ENCODE measurements around the gene SUPT16H.

SUPT16H gene

DNA sequence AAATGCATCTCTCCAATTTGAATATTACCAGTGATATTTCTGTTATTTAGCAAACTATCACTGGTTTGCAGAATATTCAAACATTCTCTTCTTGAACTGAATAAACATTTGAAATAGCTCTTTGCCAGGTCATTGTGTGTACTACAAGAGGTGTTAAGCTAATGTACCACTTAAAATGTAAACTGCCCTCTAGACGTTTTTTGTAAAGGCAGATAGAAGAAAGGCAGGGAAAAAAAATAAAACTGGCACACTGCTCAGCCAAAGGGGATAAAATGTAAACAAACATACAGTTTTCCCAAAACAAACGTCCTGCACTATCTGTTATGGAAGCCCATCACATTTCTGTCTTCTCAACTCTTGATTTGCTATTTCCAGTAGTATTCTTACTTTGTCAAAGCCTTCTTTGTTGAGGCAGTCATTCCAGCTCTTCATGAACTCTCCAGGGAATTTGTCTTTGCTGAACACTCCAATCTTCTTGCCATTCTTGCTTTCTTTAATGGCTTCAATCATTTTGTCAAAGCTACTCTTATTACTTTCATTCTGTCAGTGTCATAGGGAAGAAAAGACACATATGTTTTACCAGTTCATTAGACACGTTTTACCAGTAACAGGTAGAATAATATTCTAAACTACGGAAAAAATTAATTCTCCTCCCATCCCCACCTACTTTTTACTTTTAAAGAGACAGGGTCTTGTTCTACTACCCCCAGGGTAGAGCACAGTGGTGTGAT lies 13.7 kb downstream of the SUPT16H start:
- no peak for DNase-seq (ENCODE audit: low read depth)
- H3K4me3 ChIP-seq (ENCODE audit: low read depth, low read length): no peak overlapping the region

DNA sequence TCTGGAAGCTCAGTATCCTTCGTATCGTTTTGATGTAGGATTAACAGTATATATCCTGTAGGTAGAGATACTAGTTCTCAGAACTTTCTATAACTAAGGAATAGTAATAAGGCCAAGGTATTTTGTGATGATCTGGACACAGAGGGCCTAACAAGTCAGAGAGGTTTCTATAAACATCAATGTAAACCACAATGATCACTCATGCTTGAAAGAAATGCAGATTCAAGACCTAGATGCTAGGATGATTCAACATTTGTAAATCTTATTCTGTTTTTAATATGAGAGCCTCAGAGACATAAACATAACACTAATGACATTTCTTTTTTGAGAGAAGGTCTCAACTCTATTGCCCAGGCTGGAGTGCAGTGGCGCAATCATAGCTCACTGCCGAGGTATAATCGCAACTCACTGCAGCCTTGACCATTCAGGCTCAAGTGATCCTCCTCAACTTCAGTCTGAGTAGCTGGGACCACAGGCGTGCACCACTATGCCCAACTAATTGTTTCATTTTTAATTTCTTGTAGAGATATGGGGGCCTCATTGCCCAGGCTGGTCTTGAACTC lies 16.2 kb downstream of the SUPT16H start:
- no peak for DNase-seq (ENCODE audit: low read depth)
- H3K4me3 ChIP-seq (ENCODE audit: low read depth, low read length): no peak overlapping the region

DNA sequence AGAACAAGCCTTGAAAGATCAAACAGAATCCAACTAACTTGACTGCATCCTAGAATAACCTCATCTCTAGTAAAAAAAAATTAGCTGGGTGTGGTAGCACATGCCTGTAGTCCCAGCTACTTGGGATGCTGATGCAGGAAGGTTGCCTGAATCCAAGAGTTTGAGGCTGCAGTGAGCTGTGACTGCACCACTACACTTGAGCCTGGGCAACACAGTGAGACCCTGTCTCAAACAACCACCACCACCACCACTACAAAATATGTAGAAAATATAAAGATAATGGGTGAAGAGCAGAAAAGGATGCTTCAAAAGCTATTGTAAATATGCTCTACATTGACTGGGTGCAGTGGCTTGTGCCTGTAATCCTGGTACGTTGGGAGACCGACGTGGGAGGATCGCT lies 27.3 kb downstream of the SUPT16H start:
- no peak for DNase-seq (ENCODE audit: low read depth)
- H3K4me3 ChIP-seq (ENCODE audit: low read depth, low read length): no peak overlapping the region

DNA sequence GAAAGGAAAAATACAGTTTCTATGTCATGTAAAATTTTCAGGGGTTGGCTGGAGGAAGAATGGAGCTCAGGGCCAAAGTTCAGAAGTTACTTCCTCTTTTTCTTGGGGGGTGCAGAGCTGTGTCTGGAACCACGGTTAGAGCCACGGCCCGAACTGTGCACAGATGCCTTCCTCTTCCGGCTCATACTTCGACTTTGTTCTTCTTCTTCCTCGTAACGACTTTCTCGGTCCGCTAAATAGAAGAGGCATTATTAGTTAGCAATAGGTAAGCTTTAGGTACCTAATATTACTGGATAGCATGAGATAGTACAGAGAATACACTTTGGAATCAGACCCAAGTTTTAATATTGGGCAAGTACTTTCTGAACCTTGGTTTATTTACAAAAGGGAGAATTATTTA lies 31.2 kb downstream of the SUPT16H start:
- no peak for DNase-seq (ENCODE audit: low read depth)
- H3K4me3 ChIP-seq (ENCODE audit: low read depth, low read length): no peak overlapping the region

DNA sequence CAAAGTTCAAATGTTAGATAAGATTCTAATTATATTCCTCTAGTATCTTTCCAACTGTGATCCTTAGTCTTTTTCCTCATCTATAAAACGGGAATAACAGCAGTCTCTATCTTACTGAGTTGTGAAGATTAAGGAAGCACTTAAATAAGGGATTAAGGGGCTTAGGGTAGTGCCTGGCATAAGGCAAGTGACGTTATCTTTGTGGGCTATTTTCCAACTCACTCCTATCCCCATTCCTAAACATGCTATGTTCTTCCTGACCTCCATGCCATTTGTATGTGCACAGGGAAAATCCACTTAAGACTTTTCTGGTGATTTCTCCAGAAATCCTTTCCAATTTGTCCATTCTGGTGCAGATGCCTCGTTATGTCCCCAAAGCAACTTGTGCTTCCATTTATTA lies 33.3 kb downstream of the SUPT16H start:
- DNase-seq (ENCODE audit: low read depth): no peak
- no peak overlapping the region for H3K4me3 ChIP-seq (ENCODE audit: low read depth, low read length)

DNA sequence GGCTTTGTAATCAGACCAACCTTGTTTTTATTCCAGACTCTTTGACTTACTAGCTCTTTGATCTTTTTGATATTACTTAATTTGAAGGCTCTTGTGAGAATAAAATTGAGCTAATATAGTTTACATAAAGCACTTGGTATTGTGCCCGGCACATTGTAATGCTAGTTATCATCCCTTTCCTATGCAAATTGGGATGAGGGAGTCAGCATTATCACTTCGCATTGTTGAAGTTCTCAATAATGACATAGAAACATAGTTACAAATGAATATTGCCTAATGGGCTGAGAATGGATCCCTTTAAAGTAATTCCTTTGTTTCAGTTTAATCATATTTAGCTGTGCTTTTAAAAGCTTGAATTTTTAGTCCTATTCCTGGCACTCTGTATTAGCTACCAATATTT lies 36.6 kb downstream of the SUPT16H start:
- no peak overlapping the region for H3K4me3 ChIP-seq (ENCODE audit: low read depth, low read length)
- no peak for DNase-seq (ENCODE audit: low read depth)

DNA sequence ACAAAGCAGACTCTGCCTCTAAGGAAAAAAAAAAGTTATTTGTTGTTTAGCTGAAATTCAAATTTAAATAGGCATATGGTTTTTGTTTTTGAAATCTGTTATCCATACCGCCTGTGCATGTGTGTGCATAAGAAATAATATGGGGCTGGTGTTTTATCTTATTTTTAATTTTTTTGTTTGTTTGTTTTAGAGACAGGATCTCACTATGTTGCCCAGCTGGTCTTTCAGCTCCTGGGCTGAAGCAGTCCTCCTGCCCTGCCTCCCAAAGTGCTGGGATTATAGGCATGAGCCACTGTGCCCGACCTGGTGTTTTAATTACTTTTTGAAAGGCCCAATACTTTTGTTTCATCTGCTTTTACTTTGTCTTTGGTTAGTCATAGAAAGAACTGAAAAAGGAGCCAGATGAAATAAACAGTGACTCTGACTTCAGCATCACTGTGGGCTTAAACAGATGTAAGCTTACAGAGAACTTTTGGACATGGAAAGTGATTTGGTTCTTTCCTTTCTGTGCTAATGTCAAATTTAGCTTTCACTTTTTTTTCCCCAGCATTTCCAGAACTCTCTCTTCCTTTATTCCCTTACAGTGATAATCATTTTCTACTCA lies 37.2 kb downstream of the SUPT16H start:
- DNase-seq (ENCODE audit: low read depth): no peak
- no peak overlapping the region for H3K4me3 ChIP-seq (ENCODE audit: low read depth, low read length)

DNA sequence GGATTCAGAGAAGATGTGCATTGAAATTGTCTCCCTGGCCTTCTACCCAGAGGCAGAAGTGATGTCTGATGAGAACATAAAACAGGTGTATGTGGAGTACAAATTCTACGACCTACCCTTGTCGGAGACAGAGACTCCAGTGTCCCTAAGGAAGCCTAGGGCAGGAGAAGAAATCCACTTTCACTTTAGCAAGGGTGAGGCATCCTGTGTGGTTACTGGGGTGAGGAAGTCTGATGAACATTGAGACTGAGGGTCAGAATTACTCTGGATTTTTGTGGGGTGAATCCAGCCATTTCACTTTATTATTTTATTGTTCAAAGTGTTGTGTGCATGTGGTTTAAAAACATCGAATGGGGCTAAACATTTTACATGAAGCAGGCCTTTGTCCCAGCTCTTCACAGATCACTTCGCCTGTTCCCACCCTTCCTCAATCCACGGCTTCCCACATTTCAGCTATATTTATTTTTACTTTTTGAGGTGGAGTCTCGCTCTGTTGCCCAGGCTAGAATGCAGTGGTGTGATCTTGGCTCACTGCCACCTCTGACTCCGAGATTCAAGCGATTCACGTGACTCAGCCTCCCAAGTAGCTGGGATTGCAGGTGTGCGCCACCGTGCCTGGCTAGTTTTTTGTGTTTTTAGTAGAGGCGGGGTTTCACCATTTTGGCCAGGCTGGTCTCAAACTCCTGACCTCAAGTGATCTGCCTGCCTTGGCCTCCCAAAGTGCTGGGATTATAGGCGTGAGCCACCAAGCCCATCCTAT lies 40.6 kb downstream of the SUPT16H start:
- DNase-seq (ENCODE audit: low read depth): no peak
- H3K4me3 ChIP-seq (ENCODE audit: low read depth, low read length): no peak overlapping the region

DNA sequence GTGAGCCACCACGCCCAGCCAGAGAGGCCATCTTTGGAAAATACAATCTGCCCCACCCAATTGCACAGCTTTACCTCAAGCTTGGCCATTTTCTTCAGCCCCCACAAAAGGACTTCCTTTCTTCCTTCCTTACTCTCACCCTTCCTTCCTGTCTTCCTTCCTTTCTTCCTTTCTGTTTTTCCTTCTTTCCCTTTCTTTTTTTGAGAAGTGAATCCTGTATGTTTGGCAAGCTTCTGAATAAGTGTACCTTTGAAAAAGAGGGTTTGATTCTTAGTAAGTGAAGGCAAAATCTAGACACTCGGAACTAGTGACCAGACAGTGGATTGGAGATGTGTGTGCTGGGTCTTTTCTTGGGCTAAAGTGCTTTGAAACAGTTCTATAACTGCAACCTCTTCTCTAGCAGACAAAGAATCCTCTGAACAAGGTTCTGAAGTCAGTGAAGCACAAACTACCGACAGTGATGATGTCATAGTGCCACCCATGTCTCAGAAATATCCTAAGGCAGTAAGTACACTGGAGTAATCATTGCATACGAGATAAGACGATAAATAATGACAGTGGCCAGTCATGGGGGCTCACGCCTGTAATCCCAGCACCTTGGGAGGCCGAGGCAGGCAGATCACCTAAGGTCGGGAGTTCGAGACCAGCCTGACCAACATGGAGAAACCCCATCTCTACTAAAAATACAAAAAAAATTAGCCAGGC lies 49.5 kb downstream of the SUPT16H start:
- H3K4me3 ChIP-seq (ENCODE audit: low read depth, low read length): no peak overlapping the region

DNA sequence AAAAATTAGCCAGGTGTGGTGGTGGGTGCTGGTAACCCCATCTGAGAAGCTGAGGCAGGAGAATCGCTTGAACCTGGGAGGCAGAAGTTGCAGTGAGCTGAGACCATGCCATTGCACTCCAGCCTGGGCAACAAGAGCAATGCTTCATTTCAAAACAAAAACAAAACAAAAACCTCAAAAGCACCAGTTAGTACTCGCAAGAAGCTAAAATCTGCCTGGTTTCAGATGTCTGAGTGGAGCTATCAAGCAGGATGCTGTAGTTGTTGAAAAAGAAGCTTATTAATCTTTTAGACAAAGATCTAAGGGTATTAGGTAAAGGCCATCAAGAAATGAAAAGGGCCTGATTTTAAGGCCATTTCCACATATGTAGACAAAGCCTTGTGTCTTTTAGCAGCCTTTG lies 50.9 kb downstream of the SUPT16H start:
- no peak overlapping the region for H3K4me3 ChIP-seq (ENCODE audit: low read depth, low read length)
- no peak for DNase-seq (ENCODE audit: low read depth)

More for the DNA sequence above, 49.5 kb downstream of the SUPT16H start:
- DNase-seq (ENCODE audit: low read depth): no peak

DNA sequence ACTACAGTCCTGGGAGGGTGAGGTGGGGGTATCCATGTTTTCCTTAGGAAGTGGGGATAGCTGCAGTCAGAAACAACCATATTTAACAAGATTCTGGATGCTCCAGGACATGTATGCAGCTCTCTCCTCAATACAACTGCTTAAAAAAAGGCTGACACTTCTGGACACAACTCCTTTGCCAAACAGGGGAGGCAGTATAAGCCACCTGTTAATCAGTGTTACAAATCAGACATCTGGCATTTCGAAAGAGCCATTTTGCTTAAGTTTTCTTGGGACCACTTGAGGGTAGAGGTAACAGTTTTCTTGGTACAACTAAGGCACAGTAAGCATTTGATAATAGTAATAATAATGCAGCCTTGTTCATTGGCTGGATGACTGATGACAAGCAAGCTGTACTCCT lies 56.8 kb downstream of the SUPT16H start:
- DNase-seq (ENCODE audit: low read depth): no peak
- no peak overlapping the region for H3K4me3 ChIP-seq (ENCODE audit: low read depth, low read length)

DNA sequence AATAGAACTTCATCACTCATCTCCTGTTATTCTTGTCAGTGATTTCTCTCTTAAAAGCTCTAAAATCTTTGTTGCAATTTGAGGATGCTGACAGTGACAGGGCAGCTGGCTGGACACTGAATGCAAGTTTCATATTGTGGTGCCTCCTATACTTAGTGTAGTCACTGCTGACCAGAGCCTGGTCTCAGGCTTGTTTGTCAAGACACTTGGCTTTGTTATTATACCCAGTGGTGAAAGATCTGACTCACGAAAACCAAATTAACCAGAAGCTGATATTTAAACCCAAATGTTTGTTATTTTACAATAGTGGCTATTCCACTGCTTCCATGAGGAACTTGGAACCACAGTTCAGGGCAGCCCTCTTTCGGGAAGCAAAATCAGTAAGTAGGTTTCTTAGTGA lies 61.1 kb downstream of the SUPT16H start:
- no peak for DNase-seq (ENCODE audit: low read depth)
- H3K4me3 ChIP-seq (ENCODE audit: low read depth, low read length): no peak overlapping the region

DNA sequence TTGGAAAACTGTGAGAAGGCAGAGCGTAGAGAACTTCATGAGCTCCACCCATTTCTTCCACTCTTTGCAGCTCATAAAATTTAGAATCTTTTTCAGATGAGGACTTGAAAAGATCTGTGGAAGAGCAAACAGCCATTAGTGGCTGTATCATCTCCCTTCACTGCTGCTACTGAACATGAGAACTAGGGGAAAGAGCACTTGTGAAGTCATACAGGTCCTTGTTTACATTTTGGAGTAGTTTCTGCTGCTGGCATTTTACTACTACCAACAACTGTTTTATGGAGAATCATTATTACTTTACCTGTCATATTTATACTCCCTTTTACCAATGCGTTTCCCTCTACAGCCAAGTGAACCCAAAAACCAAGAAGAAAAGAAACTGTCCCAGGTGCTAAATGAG lies 62.9 kb downstream of the SUPT16H start:
- no peak for DNase-seq (ENCODE audit: low read depth)
- no peak overlapping the region for H3K4me3 ChIP-seq (ENCODE audit: low read depth, low read length)

DNA sequence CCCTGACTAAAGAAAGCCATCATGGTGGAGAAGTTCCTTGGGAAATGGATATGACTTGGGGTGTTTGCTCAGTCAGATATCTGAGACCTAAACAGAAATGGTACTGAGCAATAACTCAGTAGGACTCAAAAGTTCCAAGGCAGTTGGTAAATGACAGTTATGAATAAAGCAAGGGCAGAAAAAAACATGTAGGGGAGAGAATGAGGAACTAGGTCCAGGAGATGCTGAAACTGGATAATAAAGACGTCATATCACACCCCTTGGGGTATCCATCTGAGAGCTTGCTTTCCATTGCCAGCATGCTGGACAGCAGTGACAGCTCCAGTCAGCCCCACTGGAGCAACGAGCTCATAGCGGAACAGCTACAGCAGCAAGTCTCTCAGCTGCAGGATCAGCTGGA lies 66.4 kb downstream of the SUPT16H start:
- DNase-seq (ENCODE audit: low read depth): no peak
- H3K4me3 ChIP-seq (ENCODE audit: low read depth, low read length): no peak overlapping the region

DNA sequence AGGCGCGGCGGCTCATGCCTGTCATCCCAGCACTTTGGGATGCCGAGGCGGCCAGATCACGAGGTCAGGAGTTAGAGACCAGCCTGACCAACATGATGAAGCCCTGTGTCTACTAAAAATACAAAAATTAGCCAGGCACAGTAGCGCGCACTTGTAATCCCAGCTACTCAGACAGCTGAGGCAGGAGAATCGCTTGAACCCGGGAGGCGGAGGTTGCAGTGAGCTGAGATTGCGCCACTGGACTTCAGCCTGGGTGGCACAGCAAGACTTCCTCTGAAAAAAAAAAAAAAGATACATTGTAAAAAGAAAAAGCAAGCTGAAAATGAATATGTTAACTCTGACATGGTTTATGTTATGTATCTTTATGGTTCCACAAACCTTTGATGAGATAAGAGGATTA lies 70.3 kb downstream of the SUPT16H start:
- DNase-seq (ENCODE audit: low read depth): no peak
- H3K4me3 ChIP-seq (ENCODE audit: low read depth, low read length): no peak overlapping the region

DNA sequence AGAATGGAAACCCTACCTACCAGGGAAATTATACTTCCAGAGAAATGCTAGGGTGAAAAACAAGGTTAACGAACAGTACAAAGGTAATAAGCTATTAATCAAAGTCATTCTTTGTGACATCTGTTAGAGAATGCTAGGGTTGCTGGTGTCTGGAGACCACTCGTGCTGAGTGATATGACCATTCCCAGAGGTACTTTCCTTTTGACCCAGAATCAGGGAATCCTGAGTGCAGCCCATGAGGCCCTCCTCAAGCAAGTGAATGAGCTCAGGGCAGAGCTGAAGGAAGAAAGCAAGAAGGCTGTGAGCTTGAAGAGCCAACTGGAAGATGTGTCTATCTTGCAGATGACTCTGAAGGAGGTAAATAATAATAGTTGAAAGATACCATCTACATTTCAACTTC lies 72.2 kb downstream of the SUPT16H start:
- no peak for DNase-seq (ENCODE audit: low read depth)
- H3K4me3 ChIP-seq (ENCODE audit: low read depth, low read length): no peak overlapping the region

DNA sequence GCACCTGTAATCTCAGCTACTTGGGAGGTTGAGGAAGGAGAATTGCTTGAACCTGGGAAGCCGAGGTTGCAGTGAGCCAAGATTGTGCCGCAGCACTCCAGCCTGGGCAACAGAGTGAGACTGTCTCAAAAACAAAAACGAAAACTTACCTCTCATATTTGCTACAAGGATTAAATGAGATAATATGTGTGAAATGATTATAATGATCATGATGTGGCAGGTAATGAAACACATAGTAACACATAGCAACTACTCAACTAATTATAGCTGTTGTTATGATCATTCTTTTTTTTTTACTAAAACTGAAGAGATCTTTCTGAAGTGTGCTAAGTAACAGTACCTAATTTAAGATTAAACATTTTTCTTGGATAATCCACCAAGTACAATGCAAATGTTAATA lies 73.9 kb downstream of the SUPT16H start:
- DNase-seq (ENCODE audit: low read depth): no peak
- no peak overlapping the region for H3K4me3 ChIP-seq (ENCODE audit: low read depth, low read length)

DNA sequence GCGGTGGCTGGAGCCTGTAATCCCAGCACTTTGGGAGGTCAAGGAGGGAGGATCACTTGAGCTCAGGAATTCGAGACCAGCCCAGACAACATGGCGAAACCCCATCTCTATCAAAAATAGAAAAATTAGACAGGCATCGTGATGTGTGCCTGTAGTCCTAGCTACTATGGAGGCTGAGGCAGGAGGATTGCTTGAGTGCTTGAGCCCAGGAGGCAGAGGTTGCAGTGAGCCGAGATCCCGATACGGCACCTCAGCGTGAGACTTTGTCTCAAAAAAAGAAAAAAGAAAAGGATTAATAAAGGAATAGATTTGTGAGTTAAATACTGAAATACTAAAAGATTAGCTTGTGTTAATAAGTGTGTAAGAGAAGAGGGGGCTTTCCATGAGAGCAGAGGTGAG lies 74.6 kb downstream of the SUPT16H start:
- DNase-seq (ENCODE audit: low read depth): no peak
- peak overlapping the region; percentile 32 for H3K4me3 ChIP-seq (ENCODE audit: low read depth, low read length)

DNA sequence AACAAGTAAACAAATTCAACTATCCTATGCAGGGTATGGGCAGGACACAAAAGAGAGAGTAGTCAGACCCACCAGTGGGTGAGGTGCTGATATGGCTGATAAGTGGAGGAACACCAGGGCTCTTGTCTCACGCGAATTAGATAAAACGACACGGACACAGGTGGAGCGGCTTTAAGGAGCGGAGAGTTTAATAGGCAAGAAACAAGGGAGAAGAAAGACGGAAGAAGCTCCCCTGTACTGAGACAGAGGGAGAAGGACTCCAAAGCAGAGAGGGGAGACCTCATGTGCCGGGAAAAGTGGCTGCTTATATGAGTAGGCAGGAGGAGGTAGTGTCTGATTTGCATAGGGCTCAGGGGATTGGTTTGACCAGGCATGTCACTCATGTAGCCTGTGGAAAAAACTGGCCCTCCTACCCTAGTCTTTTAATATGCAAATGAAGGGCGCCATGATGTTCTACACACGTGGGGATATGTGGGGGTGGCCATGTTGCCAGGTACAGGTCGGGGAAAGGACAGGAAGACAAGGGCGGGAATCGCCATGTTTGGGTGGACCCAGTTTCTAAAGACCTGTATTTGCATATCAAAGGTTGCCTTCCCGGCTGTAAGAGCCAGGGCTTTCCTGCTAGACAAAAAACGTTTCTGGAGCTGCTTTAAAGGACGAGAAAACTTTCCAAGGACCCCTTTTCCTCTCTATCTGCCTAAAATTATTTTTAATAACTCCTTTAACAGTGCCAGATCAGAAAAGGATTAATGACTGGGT lies 75.2 kb downstream of the SUPT16H start:
- DNase-seq (ENCODE audit: low read depth): peak; percentile 16
- H3K4me3 ChIP-seq (ENCODE audit: low read depth, low read length): peak overlapping the region; percentile 32

Measured in skeletal muscle cell (primary cell).